PC-9 (cell line): ENCODE data around the gene ASB6.

Experiments used
- CTCF ChIP-seq: fragments of 200-600 bp; sonication (generic); conservative IDR thresholded peaks from 2 replicates; pipeline ENCODE4 v1.6.1; 2017; ENCODE audit warnings: mixed run types, antibody characterized with exemption, mild to moderate bottlenecking, moderate library complexity
- EZH2 ChIP-seq: fragments of 200-600 bp; sonication (generic); IDR thresholded peaks from 2 replicates; pipeline ENCODE4 v1.8.0; 2017; ENCODE audit warnings: antibody characterized with exemption, low read depth

GRCh38 chr9:129646252-129646651 lies 4.3 kb upstream of the ASB6 start:
- TF ChIP-seq CTCF (no peak), EZH2 (no peak)
